ENCODE results near the gene APLF.
"Not testable (repeated sequence)": the region's sequence is repeated elsewhere in the genome, so short reads cannot be mapped to it uniquely, and the experiment has no call there.

The APLF gene

DNA sequence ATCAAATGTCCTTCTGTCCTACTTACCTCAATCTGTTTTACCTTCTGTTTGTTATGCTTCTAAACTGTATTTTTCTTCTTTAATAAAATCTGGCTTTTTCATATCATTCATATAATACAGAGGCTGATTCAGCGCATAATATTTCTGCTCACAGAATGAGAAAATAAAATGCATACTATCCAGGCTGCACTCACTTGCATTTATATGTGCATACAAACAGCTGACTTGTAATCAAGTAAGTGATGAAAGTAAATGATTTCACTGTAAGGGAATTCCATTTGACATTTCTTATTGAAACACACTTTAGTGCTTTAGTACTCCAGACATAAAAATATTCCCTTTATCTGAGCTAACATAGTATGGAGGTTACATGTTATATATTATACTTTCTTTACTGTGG, 100.7 kb downstream of the APLF start:
- DNase-seq (ENCODE audit: low spot score) = no peak
- TF ChIP-seq, protein P1, sequence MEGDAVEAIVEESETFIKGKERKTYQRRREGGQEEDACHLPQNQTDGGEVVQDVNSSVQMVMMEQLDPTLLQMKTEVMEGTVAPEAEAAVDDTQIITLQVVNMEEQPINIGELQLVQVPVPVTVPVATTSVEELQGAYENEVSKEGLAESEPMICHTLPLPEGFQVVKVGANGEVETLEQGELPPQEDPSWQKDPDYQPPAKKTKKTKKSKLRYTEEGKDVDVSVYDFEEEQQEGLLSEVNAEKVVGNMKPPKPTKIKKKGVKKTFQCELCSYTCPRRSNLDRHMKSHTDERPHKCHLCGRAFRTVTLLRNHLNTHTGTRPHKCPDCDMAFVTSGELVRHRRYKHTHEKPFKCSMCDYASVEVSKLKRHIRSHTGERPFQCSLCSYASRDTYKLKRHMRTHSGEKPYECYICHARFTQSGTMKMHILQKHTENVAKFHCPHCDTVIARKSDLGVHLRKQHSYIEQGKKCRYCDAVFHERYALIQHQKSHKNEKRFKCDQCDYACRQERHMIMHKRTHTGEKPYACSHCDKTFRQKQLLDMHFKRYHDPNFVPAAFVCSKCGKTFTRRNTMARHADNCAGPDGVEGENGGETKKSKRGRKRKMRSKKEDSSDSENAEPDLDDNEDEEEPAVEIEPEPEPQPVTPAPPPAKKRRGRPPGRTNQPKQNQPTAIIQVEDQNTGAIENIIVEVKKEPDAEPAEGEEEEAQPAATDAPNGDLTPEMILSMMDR (IDR thresholded peaks at IDR 0.05; ENCODE audit: extremely low read depth, missing control alignments) = no peak

DNA sequence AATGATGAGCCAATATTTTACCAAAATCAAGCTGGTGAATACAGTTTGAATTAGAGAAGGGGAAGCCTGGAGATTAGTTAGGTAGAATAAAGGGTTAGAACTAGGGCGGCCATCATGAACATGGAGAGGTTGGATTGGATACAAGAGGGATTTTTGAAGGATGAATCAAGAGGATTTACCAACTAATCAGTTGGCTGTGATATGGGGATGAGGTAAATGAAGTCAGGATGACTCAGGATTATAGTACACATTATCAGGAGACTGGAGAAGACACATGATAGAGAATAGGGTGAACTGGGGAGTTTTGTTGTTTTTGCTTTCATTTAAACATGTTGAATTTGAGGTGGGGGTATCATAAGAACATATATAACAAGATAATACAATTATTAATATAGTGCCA, 102.2 kb downstream of the APLF start:
- no peak for DNase-seq (ENCODE audit: low spot score)
- TF ChIP-seq, protein P1 (IDR thresholded peaks at IDR 0.05; ENCODE audit: extremely low read depth, missing control alignments) = no peak

DNA sequence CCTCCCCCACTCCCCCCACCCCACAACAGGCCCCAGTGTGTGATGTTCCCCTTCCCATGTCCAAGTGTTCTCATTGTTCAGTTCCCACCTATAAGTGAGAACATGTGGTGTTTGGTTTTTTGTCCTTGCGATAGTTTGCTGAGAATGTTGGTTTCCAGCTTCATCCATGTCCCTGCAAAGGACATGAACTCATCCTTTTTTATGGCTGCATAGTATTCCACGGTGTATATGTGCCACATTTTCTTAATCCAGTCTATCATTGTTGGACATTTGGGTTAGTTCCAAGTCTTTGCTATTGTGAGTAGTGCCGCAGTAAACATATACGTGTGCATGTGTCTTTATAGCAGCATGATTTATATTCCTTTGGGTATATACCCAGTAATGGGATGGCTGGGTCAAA, 103.0 kb downstream of the APLF start:
- DNase-seq (ENCODE audit: low spot score) = not testable (repeated sequence)

DNA sequence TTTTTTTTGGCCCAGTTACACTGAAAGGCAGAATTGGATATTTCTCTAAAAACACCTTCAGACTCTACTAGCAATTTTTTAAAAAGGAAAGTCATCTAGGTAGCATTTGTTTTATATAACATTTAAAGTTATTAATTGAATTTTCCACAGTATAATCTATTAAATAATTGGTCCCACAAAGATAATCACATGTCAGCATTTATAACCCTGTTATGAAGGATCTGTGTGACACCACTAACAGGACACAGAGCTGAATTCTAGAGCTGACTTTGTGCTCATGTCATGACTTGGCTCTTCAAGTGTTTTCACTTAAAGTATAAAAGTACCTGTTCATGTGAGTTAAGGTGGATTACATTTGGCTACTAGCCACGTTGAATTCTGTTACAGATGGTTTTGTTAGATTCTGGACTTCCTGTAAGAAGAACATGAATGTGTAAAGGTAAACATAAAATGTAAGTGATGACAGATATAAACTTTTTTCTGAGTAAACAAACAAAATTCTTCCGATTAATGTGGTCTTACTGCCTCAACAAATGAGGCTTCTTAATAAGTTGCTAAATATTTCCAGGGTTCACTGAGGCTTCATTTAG, 106.9 kb downstream of the APLF start:
- DNase-seq (ENCODE audit: low spot score) = no peak
- TF ChIP-seq, protein P1 (IDR thresholded peaks at IDR 0.05; ENCODE audit: extremely low read depth, missing control alignments) = no peak

DNA sequence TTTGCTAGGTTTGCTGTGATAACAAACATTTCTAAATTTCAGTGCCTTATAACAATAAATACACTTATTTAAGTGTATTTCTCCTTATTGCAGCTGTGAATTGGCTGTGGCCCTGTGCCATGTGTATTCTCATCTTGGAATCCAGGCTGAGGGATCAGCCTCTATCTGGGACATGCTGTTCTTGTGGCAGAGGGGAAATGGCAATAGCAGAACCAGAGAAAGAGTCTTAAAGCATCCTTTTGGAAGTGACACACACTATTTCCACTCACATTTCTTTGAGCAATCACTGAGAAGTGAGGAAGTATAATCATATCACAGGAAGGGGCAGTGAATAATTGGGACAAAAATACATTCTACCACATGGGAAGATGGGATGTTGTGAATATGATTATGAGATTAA, 109.8 kb downstream of the APLF start:
- TF ChIP-seq, protein P1 (IDR thresholded peaks at IDR 0.05; ENCODE audit: extremely low read depth, missing control alignments) = no peak
- no peak for DNase-seq (ENCODE audit: low spot score)

DNA sequence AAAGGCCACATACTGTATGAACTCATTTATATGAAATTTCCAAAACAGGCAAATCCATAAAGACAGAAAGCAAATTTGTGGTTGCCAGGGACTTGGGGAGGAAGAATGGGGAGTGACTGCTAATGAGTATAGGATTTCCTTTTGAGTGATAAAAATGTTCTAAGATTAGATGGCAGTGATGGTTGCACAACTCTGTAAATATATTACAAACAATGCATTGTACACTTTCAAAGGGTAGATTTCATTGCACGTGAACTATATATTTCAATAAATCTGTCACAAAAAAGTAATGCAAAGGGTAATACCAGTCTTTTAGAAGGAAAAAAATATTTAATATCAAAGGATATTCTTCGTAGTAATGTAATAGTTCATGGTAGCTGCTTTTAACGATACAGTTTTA, 112.3 kb downstream of the APLF start:
- no peak for DNase-seq (ENCODE audit: low spot score)
- TF ChIP-seq, protein P1 (IDR thresholded peaks at IDR 0.05; ENCODE audit: extremely low read depth, missing control alignments) = no peak

DNA sequence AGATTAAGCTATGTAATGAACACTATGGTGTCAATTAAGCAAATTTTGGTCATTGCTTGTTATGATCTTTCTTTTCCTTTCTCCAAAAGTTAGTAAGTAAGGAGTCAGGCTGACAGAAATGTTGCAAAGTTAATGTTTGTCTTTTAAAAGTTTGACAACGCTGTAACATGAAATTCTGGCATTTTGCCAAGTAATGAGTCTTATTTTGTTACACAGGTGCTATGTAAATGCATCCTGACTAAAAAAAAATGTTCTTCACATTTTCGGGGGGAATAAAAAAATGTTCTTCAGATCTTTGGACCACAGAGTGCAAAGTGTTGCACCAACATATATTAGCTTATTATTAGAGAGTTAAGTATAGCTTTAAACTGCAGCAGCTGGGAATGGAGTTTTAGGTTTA, 121.2 kb downstream of the APLF start:
- DNase-seq (ENCODE audit: low spot score) = no peak
- TF ChIP-seq, protein P1 (IDR thresholded peaks at IDR 0.05; ENCODE audit: extremely low read depth, missing control alignments) = no peak

DNA sequence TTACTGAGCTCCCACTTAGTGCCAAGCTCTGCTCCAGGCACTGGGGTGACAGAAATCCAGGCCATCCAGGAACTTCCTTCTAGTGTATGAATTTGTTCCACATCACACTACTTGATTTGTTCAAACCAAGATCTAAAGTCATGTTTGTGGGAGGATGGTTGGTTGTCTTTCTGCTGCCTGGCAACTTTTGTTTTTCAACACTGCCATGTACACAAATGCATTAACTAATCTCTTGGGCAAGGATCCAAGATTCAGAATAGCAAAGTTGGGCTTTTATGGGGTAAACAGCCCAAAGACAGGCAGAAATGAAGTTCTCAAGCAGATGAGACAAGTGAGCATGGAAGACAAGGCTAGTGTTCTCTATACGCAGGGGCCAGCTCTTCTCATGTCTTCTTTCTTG, 122.6 kb downstream of the APLF start:
- no peak for DNase-seq (ENCODE audit: low spot score)
- TF ChIP-seq, protein P1 (IDR thresholded peaks at IDR 0.05; ENCODE audit: extremely low read depth, missing control alignments) = no peak

Data from GM20000 (cell line).